HepG2 (cell line): ENCODE data around the gene ATP5F1A. TPM values are rescaled to one million over a fixed set of nuclear protein-coding genes. Genes with fewer than 3 reads are reported as not detected.

Experiments used
- BATF2 ChIP-seq: sonication (generic); formaldehyde crosslinking; IDR thresholded peaks from 2 replicates; pipeline ENCODE4 v1.8.0; 2022; ENCODE audit warnings: mild to moderate bottlenecking, missing genetic modification reagents, moderate library complexity
- HMGXB4 ChIP-seq, 2 experiments: sonication (generic) in 1 of 2; formaldehyde crosslinking in 1 of 2; IDR thresholded peaks; 2 replicates each; pipeline versions ENCODE4 v1.4.0 to v1.6.1; 2018 to 2020; ENCODE audit warnings: missing genetic modification reagents in 2 of 2, borderline replicate concordance in 1 of 2, low read depth in 1 of 2, mild to moderate bottlenecking in 1 of 2, missing biosample characterization in 1 of 2
- REPIN1 ChIP-seq: sonication (generic); formaldehyde crosslinking; IDR thresholded peaks from 2 replicates; pipeline ENCODE4 v1.8.0; 2022; ENCODE audit warnings: missing genetic modification reagents, low read depth, mild to moderate bottlenecking, borderline replicate concordance
- ZFP36L2 ChIP-seq: sonication (generic); formaldehyde crosslinking; IDR thresholded peaks from 2 replicates; pipeline ENCODE4 v1.4.0; 2020; ENCODE audit warnings: missing genetic modification reagents
- ZNF512B ChIP-seq: sonication (generic); formaldehyde crosslinking; IDR thresholded peaks from 2 replicates; pipeline ENCODE4 v1.5.1; 2020; ENCODE audit warnings: missing genetic modification reagents, mild to moderate bottlenecking, borderline replicate concordance
- polyA plus RNA-seq, 8 experiments: library from polyadenylated mRNA; depleted of rRNA in 3 of 8; stranded (reverse) in 7 of 8; unstranded in 1 of 8; fragments of >200 nt; fragmentation: Illumina TruSeq in 4 of 8; extraction: Trizol in 4 of 8; gene quantifications; 2 replicates each; pipeline versions ENCODE4 v1.2.1 to v1.2.3, GENCODE V29; 2011 to 2016; ENCODE audit warnings: low read depth in 4 of 8, missing spikeins in 1 of 8, mixed read lengths in 1 of 8; ENCODE audit not compliant: insufficient read depth in 1 of 8
- total RNA-seq, 5 experiments: library from RNA; depleted of rRNA; stranded (reverse); fragments of >200 nt; fragmentation: Illumina TruSeq; extraction: Trizol; gene quantifications; 2 replicates each; pipeline ENCODE4 v1.2.3, GENCODE V29; 2016; ENCODE audit warnings: low read depth in 1 of 5

Gene ATP5F1A
- total and polyA plus RNA-seq, 2 of the 13 experiments (the other 11 are each of a cell fraction or from before 2014, with no cell fraction given): 459 to 922 TPM

- TF ChIP-seq REPIN1 (CRISPR knock-in tag) (peak; percentile 30; the same call in 1 of the 2 replicates), ZFP36L2 (CRISPR knock-in tag) (no peak), BATF2 (CRISPR knock-in tag) (no peak), ZNF512B (CRISPR knock-in tag) (no peak; the same call in 1 of the 2 replicates), HMGXB4 (CRISPR knock-in tag; IDR thresholded peaks at IDR 0.05; ENCODE audit: borderline replicate concordance in 1 of 2, low read depth in 1 of 2) (peak; percentile 49 to 87; a peak in 3 of 4 replicates)
Measured at GRCh38 chr18:46097801-46098615, at the start of gene ATP5F1A (continued).
